Caki2 (cell line): Measurements from ENCODE around the gene SPATA2L. TPM values are rescaled to one million over a fixed set of nuclear protein-coding genes. Genes with fewer than 3 reads are reported as not detected.
"Not testable (repeated sequence)": the region's sequence is repeated elsewhere in the genome, so short reads cannot be mapped to it uniquely, and the experiment has no call there.

ENCODE experiments used
- DNase-seq: peaks from one replicate; pipeline ENCODE4 v3.0.0-alpha.2; 2015; ENCODE audit warnings: low read depth
- in situ Hi-C: cut with HindIII; loops from 2 replicates; pipeline ENCODE4 v1.10.0; 2016; ENCODE audit warnings: low sequenced_read_pairs, low pct_unique_long_range_greater_than_20kb, mixed read lengths
- total RNA-seq: library from RNA; depleted of rRNA; stranded (reverse); fragments of >200 nt; shearing (Covaris generic); gene quantifications from 2 replicates; pipeline ENCODE4 v1.2.3, GENCODE V29; 2014; ENCODE audit warnings: low replicate concordance

SPATA2L gene
- total RNA-seq, 1 experiment from 2014 or later = 26.2 TPM

GRCh38 chr16:89710709-89711564 is 9.4 kb upstream of the SPATA2L start:
- in situ Hi-C loops = no loop called here

GRCh38 chr16:89709716-89710432 is 8.4 kb upstream of the SPATA2L start:
- no peak for DNase-seq
- in situ Hi-C loops = no loop called here

More at GRCh38 chr16:89710709-89711564, 9.4 kb upstream of the SPATA2L start:
- DNase-seq = no peak

GRCh38 chr16:89709166-89709565 is 7.7 kb upstream of the SPATA2L start:
- in situ Hi-C loops = no loop called here
- no peak for DNase-seq

GRCh38 chr16:89708481-89708931 is 7.0 kb upstream of the SPATA2L start:
- in situ Hi-C loops = no loop called here
- no peak for DNase-seq

GRCh38 chr16:89707695-89708094 is 6.2 kb upstream of the SPATA2L start:
- in situ Hi-C loops = no loop called here

GRCh38 chr16:89706518-89707260 is 5.2 kb upstream of the SPATA2L start:
- DNase-seq = no peak
- in situ Hi-C loops = no loop called here

More at GRCh38 chr16:89707695-89708094, 6.2 kb upstream of the SPATA2L start:
- DNase-seq = no peak

- no peak for DNase-seq
- in situ Hi-C loops = no loop called here
Observed at GRCh38 chr16:89705006-89705405, 3.5 kb upstream of the SPATA2L start.

- in situ Hi-C loops = no loop called here
- no peak for DNase-seq
Observed at GRCh38 chr16:89704281-89704680, 2.8 kb upstream of the SPATA2L start.

- in situ Hi-C loops = no loop called here
- peak; percentile 62 for DNase-seq
Observed at GRCh38 chr16:89700649-89701424, 668 bp downstream of the SPATA2L start.

GRCh38 chr16:89700100-89700648 is 1.3 kb downstream of the SPATA2L start:
- peak; percentile 97 for DNase-seq
- in situ Hi-C loops = no loop called here

DNA sequence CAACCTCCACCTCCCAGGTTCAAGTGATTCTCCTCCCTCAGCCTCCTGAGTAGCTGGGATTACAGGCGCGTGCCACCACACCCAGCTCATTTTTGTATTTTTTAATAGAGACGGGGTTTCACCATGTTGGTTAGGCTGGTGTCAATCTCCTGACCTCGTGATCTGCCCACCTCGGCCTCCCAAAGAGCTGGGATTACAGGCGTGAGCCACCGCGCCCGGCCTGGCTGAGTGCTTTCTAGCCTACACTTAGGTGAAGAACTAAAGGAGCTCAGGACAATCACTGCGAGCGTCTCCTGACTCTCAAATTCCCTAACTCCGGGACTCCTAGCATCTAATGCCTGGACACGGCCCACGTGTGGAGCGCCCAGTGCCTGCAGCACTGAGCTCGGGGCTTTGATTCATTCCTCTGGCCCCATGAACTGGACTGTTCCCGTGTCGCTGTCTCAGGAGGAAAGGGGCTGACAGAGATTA is 1.8 kb downstream of the SPATA2L start:
- in situ Hi-C loops = not testable (repeated sequence)

GRCh38 chr16:89698717-89699116 is 2.8 kb downstream of the SPATA2L start:
- DNase-seq, in situ Hi-C loops: not testable (repeated sequence)

More for the DNA sequence above, 1.8 kb downstream of the SPATA2L start:
- not testable (repeated sequence) for DNase-seq

GRCh38 chr16:89697616-89698331 is 3.7 kb downstream of the SPATA2L start:
- in situ Hi-C loops = no loop called here
- DNase-seq = no peak

- in situ Hi-C loops = no loop called here
- DNase-seq = no peak
Observed at GRCh38 chr16:89697161-89697615, 4.3 kb downstream of the SPATA2L start.

DNA sequence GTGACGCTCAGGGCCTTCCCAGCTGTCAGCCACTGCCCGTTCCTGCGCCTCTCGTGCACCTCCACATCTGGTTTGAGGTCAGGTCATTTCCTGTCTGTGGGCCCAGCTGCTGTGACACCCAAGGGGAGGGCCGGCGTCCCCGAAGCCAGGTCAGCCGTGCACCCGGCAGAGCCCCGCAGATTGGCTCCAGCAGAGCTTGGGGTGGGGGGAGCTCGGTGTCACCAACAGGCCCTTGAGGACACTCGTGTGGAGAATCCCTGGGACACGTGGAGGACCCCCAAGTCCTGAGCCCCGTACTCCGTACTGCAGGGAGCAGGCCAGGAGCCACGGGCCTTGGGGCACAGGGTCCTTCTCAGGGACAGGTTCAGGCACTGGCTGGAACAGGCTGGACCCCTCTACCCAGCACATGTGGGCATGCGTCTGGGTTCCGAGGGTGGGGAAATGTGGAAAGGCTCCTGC is 4.8 kb downstream of the SPATA2L start:
- in situ Hi-C loops = no loop called here
- no peak for DNase-seq

DNA sequence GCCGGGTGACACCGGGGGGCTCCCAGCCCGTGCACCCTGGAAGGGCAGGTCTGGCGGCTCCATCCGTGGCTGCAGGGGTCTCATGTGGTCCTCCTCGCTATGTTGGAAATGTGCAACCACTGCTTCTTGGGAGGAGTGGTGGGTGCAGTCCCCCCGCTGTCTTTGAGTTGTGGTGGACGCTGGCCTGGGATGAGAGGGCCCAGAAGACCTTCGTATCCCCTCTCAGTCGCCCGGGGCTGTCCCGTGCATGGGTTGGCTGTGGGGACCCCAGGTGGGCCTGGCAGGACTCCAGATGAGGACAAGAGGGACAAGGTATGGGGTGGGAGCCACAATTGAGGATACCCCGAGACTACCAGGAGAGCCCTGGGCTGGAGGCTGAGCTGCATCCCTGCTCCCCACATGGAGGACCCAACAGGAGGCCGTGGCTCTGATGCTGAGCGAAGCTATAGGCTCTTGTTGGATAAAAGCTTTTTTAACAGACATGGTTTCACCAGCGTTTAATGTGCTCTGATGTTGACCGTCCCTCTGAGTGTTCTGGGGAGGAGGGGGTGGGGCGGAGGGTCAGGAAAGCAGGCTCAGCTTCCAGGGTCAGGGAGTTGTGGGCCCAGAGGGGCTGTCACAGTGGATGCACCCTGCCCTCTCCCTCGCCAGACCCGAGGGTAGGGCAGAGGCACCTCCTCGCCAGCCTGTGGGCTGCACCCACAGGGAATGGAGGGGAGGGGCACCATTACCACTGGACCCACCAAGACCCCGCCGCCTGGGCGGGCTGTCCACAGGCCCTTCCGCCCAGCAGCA is 5.4 kb downstream of the SPATA2L start:
- in situ Hi-C loops = no loop called here
- no peak for DNase-seq
